HCT116 (cell line): ENCODE measurements around the gene HMCN1. TPM values are rescaled to one million over a fixed set of nuclear protein-coding genes. Genes with fewer than 3 reads are reported as not detected.

Experiments used
- ATAC-seq: fragments of 200-7000 bp; cut with Tn5 transposase; 2 replicates; pipeline ENCODE4 v1.9.1; 2020; ENCODE audit warnings: mild to moderate bottlenecking, moderate library complexity
- BruUV-seq: library from RNA; stranded (reverse); fragments of 400-500 nt; replicated peaks from 2 replicates; lab custom pipeline; 2021; lab: Mats Ljungman, UMichigan
- CTCF ChIA-PET: fragments of 300-600 bp; sonication (Branson Sonifier 250); formaldehyde crosslinking; loops from one replicate; lab custom pipeline; 2021; ENCODE audit warnings: antibody characterized with exemption; lab: Charles Lee
- POLR2A ChIA-PET: fragments of 300-600, 350-600 bp; sonication (Branson Sonifier 250); formaldehyde crosslinking; loops from one replicate; lab custom pipeline; 2021; ENCODE audit warnings: antibody characterized with exemption; lab: Charles Lee
- RAD21 ChIA-PET, 2 experiments: fragments of 300-600 bp; sonication (Branson Sonifier 250); formaldehyde crosslinking; loops; one replicate each; lab custom pipeline; 2023; ENCODE audit warnings: low total read pairs in 2 of 2; ENCODE audit not compliant: uncharacterized antibody in 2 of 2, unreplicated experiment in 2 of 2, low non-redundant PET in 1 of 2; lab: Charles Lee
- DNase-seq: peaks from one replicate; pipeline ENCODE4 v3.0.0-alpha.2; 2010; ENCODE audit warnings: low read depth, low spot score
- H2AFZ ChIP-seq: fragments of 200-600 bp; shearing (Covaris generic), sonication (generic); 2 replicates; pipeline ENCODE4 v1.6.1; 2017; ENCODE audit warnings: low read depth, mixed run types, mixed read lengths, antibody characterized with exemption, low read length; ENCODE audit not compliant: poor library complexity, severe bottlenecking
- H3K27ac ChIP-seq: 2 replicates; pipeline ENCODE4 v1.5.1; 2012; ENCODE audit warnings: low read depth, low read length
- H3K27me3 ChIP-seq: fragments of 200-600 bp; sonication (generic); 2 replicates; pipeline ENCODE4 v1.6.1; 2016; ENCODE audit warnings: mixed run types, low read length, mixed read lengths; ENCODE audit not compliant: insufficient read depth
- H3K36me3 ChIP-seq, 2 experiments: fragments of 200-500 bp in 1 of 2; fragments of 200-600 bp in 1 of 2; sonication (Bioruptor generic) in 1 of 2; sonication (generic) in 1 of 2; 2 replicates each; pipeline versions ENCODE4 v1.5.1 to v1.6.1; 2014 to 2016; ENCODE audit warnings: low read length in 2 of 2, inconsistent platforms in 1 of 2, mixed read lengths in 1 of 2, mixed run types in 1 of 2; ENCODE audit not compliant: insufficient read depth in 2 of 2, control insufficient read depth in 1 of 2
- H3K4me1 ChIP-seq, 2 experiments: fragments of 200-600 bp in 1 of 2; sonication (generic) in 1 of 2; 2 replicates each; pipeline versions ENCODE4 v1.5.1 to v1.6.1; 2012 to 2017; ENCODE audit warnings: low read length in 2 of 2, inconsistent platforms in 1 of 2, mild to moderate bottlenecking in 1 of 2, mixed read lengths in 1 of 2, mixed run types in 1 of 2, moderate library complexity in 1 of 2; ENCODE audit not compliant: insufficient read depth in 2 of 2, control insufficient read depth in 1 of 2
- H3K4me2 ChIP-seq: fragments of 200-600 bp; sonication (generic); 2 replicates; pipeline ENCODE4 v1.6.1; 2017; ENCODE audit warnings: mixed run types, low read length, mixed read lengths
- H3K4me3 ChIP-seq, 2 experiments: fragments of 200-600 bp in 1 of 2; sonication (generic) in 1 of 2; replicated peaks in 1 of 2; 2 replicates each; pipeline ENCODE4 v1.5.1; 2011 to 2016; ENCODE audit warnings: low read length in 2 of 2, control low read depth in 1 of 2, low read depth in 1 of 2, mild to moderate bottlenecking in 1 of 2, mixed read lengths in 1 of 2, mixed run types in 1 of 2
- H3K79me2 ChIP-seq: fragments of 200-600 bp; sonication (generic); 2 replicates; pipeline ENCODE4 v1.6.1; 2017; ENCODE audit warnings: mild to moderate bottlenecking, mixed run types, low read length, moderate library complexity, mixed read lengths; ENCODE audit not compliant: insufficient read depth
- H3K9ac ChIP-seq: fragments of 200-600 bp; sonication (generic); 2 replicates; pipeline ENCODE4 v1.6.1; 2016; ENCODE audit warnings: low read length, mixed read lengths
- H3K9me2 ChIP-seq: fragments of 200-600 bp; sonication (generic), shearing (Covaris generic); 2 replicates; pipeline ENCODE4 v1.6.1; 2017; ENCODE audit warnings: mixed run types, mild to moderate bottlenecking, moderate library complexity; ENCODE audit not compliant: insufficient read depth
- H3K9me3 ChIP-seq, 2 experiments: fragments of 200-500 bp in 1 of 2; fragments of 200-600 bp in 1 of 2; sonication (Bioruptor generic) in 1 of 2; sonication (generic) in 1 of 2; 2 replicates each; pipeline ENCODE4 v1.6.1; 2014 to 2017; ENCODE audit warnings: low read length in 2 of 2, mixed read lengths in 2 of 2, inconsistent platforms in 1 of 2, low read depth in 1 of 2, mild to moderate bottlenecking in 1 of 2, mixed run types in 1 of 2, moderate library complexity in 1 of 2; ENCODE audit not compliant: control insufficient read depth in 1 of 2, insufficient read depth in 1 of 2
- H4K20me1 ChIP-seq: fragments of 200-600 bp; sonication (generic), shearing (Covaris generic); 2 replicates; pipeline ENCODE4 v1.6.1; 2017; ENCODE audit warnings: mixed run types, mild to moderate bottlenecking, moderate library complexity; ENCODE audit not compliant: insufficient read depth
- ATF3 ChIP-seq: IDR thresholded peaks from 2 replicates; pipeline ENCODE4 v1.6.1; 2012
- CTCF ChIP-seq, 3 experiments: fragments of 200-600 bp in 1 of 3; sonication (generic) in 1 of 3; IDR thresholded peaks in 2 of 3; conservative IDR thresholded peaks in 1 of 3; 2 replicates each; pipeline ENCODE4 v1.5.1; 2012 to 2017; ENCODE audit warnings: low read depth in 2 of 3, low read length in 2 of 3, antibody characterized with exemption in 1 of 3, borderline replicate concordance in 1 of 3, control low read depth in 1 of 3, mild to moderate bottlenecking in 1 of 3, mixed read lengths in 1 of 3, mixed run types in 1 of 3, moderate library complexity in 1 of 3; ENCODE audit not compliant: insufficient read depth in 1 of 3
- EGR1 ChIP-seq: IDR thresholded peaks from 2 replicates; pipeline ENCODE4 v1.6.1; 2012; ENCODE audit warnings: low read depth
- ELF1 ChIP-seq: IDR thresholded peaks from 2 replicates; pipeline ENCODE4 v1.6.1; 2012; ENCODE audit warnings: low read depth, borderline replicate concordance
- EZH2phosphoT487 ChIP-seq: fragments of 200-600 bp; IDR thresholded peaks from 2 replicates; pipeline ENCODE4 v1.6.1; 2018; ENCODE audit warnings: antibody characterized with exemption, borderline replicate concordance
- FOSL1 ChIP-seq: IDR thresholded peaks from 2 replicates; pipeline ENCODE4 v1.6.1; 2012; ENCODE audit warnings: low read depth
- JUND ChIP-seq: IDR thresholded peaks from 2 replicates; pipeline ENCODE4 v1.6.1; 2012
- POLR2A ChIP-seq: IDR thresholded peaks from 2 replicates; pipeline ENCODE4 v1.7.0; 2011; ENCODE audit warnings: borderline replicate concordance; ENCODE audit not compliant: insufficient read depth, insufficient read length; ENCODE audit errors: extremely low read depth
- POLR2AphosphoS5 ChIP-seq: IDR thresholded peaks from 2 replicates; pipeline ENCODE4 v1.6.1; 2011; ENCODE audit warnings: mild to moderate bottlenecking, low read depth, low read length, moderate library complexity
- RAD21 ChIP-seq: IDR thresholded peaks from 2 replicates; pipeline ENCODE4 v1.6.1; 2012; ENCODE audit warnings: low read depth, mild to moderate bottlenecking
- REST ChIP-seq: IDR thresholded peaks from 2 replicates; pipeline ENCODE4 v1.6.1; 2012; ENCODE audit warnings: low read depth
- SIN3A ChIP-seq: IDR thresholded peaks from 2 replicates; pipeline ENCODE4 v1.6.1; 2012; ENCODE audit warnings: low read depth
- SP1 ChIP-seq: IDR thresholded peaks from 2 replicates; pipeline ENCODE4 v1.6.1; 2012; ENCODE audit warnings: low read depth
- SRF ChIP-seq: IDR thresholded peaks from 2 replicates; pipeline ENCODE4 v1.6.1; 2012; ENCODE audit warnings: low read depth
- TCF7L2 ChIP-seq: IDR thresholded peaks from 2 replicates; pipeline ENCODE4 v1.7.0; 2011; ENCODE audit warnings: borderline replicate concordance, inconsistent platforms; ENCODE audit not compliant: insufficient read depth, insufficient read length; ENCODE audit errors: extremely low read depth
- YY1 ChIP-seq: IDR thresholded peaks from 2 replicates; pipeline ENCODE4 v1.6.1; 2011; ENCODE audit warnings: low read length, low read depth, moderate library complexity, mild to moderate bottlenecking; ENCODE audit not compliant: insufficient replicate concordance; ENCODE audit errors: extremely low read depth
- ZBTB33 ChIP-seq: IDR thresholded peaks from 2 replicates; pipeline ENCODE4 v1.6.1; 2011; ENCODE audit warnings: mild to moderate bottlenecking, low read length, moderate library complexity; ENCODE audit not compliant: insufficient replicate concordance; ENCODE audit errors: extremely low read depth
- ZFX ChIP-seq: fragments of 450-650 bp; IDR thresholded peaks from 2 replicates; pipeline ENCODE4 v1.6.1; 2017
- ZNF274 ChIP-seq: fragments of 200-500 bp; sonication (Bioruptor generic); IDR thresholded peaks from 2 replicates; pipeline ENCODE4 v1.6.1; 2014; ENCODE audit warnings: mild to moderate bottlenecking, low read depth, low read length, inconsistent platforms
- intact Hi-C: fragments of 100-400 bp; cut with micrococcal nuclease; formaldehyde crosslinking; loops from 2 replicates; pipeline ENCODE4 v1.10.0; 2022
- total RNA-seq: library from RNA; stranded (reverse); gene quantifications from one replicate; pipeline ENCODE4 v1.2.1, GENCODE V29; 2021; ENCODE audit not compliant: unreplicated experiment

The HMCN1 gene
- total RNA-seq, 1 experiment from 2014 or later, result 0.59 TPM

- no peak overlapping the region for H2AFZ ChIP-seq
- no peak for ATAC-seq
- no TSS peak for BruUV-seq
- no peaks in the 10 kb centered on the region for H4K20me1 ChIP-seq
- no peak overlapping the region for H3K9ac ChIP-seq
- no peaks in the 10 kb centered on the region for H3K9me2 ChIP-seq
- H3K9me3 ChIP-seq, result no peaks in the 10 kb centered on the region
- no peak overlapping the region for H3K4me3 ChIP-seq
- TF ChIP-seq SP1, result no peak
- no peak for TF ChIP-seq RAD21
- no peak for TF ChIP-seq YY1
- no peak for TF ChIP-seq ELF1
- no peak for TF ChIP-seq ZBTB33
- no peak for TF ChIP-seq ATF3
- TF ChIP-seq EZH2phosphoT487, result no peak
- TF ChIP-seq REST, result no peak
- no peak for TF ChIP-seq ZNF274
- TF ChIP-seq SRF, result no peak
- TF ChIP-seq CTCF (IDR thresholded peaks at IDR 0.05 in 2 of 3, conservative IDR thresholded peaks at IDR 0.05 in 1 of 3; ENCODE audit: borderline replicate concordance in 1 of 3, insufficient read depth in 1 of 3, low read depth in 2 of 3, low read length in 2 of 3), result no peak
- TF ChIP-seq POLR2A, result no peak
- TF ChIP-seq JUND, result no peak
- TF ChIP-seq FOSL1, result no peak
- no peak for TF ChIP-seq POLR2AphosphoS5
- no peak for TF ChIP-seq ZFX
- no peak for TF ChIP-seq TCF7L2
- no peak for TF ChIP-seq SIN3A
- no peak for TF ChIP-seq EGR1
- DNase-seq, result no peak
- H3K4me2 ChIP-seq, result no peak overlapping the region
- H3K27me3 ChIP-seq, result no peaks in the 10 kb centered on the region
- no peaks in the 10 kb centered on the region for H3K4me1 ChIP-seq
- no peaks in the 10 kb centered on the region for H3K79me2 ChIP-seq
- intact Hi-C loops, result no loop called here
- RAD21 ChIA-PET, result no interaction called here
- POLR2A ChIA-PET, result no interaction called here
- no peaks in the 10 kb centered on the region for H3K36me3 ChIP-seq
- CTCF ChIA-PET, result no interaction called here
- no peak overlapping the region for H3K27ac ChIP-seq
Observed at GRCh38 chr1:185686821-185687778, 47.1 kb upstream of the HMCN1 start.
